CD4-positive, alpha-beta T cell treated with Interleukin-1 beta for 1 hour (primary cell): ENCODE measurements around the gene FBXO17.
A peak's percentile ranks its signal among the peaks of the same experiment; 100 is the strongest.
"Not testable (repeated sequence)": the region's sequence is repeated elsewhere in the genome, so short reads cannot be mapped to it uniquely, and the experiment has no call there.

Experiments
- DNase-seq, 2 donors: peaks; one replicate each; pipeline ENCODE4 v3.0.0-alpha.2; 2020 to 2022

The FBXO17 gene

GRCh38 chr19:38979812-38980211 is 4.3 kb upstream of the FBXO17 start:
- no peak for DNase-seq

GRCh38 chr19:38978326-38978689 is 2.8 kb upstream of the FBXO17 start:
- no peak for DNase-seq

- DNase-seq = no peak
These were observed 2.1 kb upstream of the FBXO17 start for GRCh38 chr19:38977445-38978325.

GRCh38 chr19:38975861-38976271 is 324 bp upstream of the FBXO17 start:
- no peak for DNase-seq

- DNase-seq = no peak
These were observed 823 bp downstream of the FBXO17 start for GRCh38 chr19:38974624-38975213.

- no peak for DNase-seq
These were observed 3.9 kb downstream of the FBXO17 start for GRCh38 chr19:38971672-38972071.

GRCh38 chr19:38970664-38971532 is 4.6 kb downstream of the FBXO17 start:
- no peak for DNase-seq

- DNase-seq = not testable (repeated sequence)
These were observed 9.4 kb downstream of the FBXO17 start for GRCh38 chr19:38966149-38966548.

GRCh38 chr19:38964738-38965137 is 10.8 kb downstream of the FBXO17 start:
- DNase-seq = no peak

- no peak for DNase-seq
These were observed 15.9 kb downstream of the FBXO17 start for GRCh38 chr19:38959618-38960017.

GRCh38 chr19:38958301-38958700 is 17.2 kb downstream of the FBXO17 start:
- no peak for DNase-seq

- no peak for DNase-seq
These were observed 19.3 kb downstream of the FBXO17 start for GRCh38 chr19:38956264-38956663.

- DNase-seq = no peak
These were observed 21.9 kb downstream of the FBXO17 start for GRCh38 chr19:38953677-38954076.

- DNase-seq = peak; percentile 27 to 59
These were observed 23.0 kb downstream of the FBXO17 start for GRCh38 chr19:38952395-38953165.

GRCh38 chr19:38951187-38951586 is 24.4 kb downstream of the FBXO17 start:
- no peak for DNase-seq

- peak; percentile 85 to 86 for DNase-seq
These were observed 25.8 kb downstream of the FBXO17 start for GRCh38 chr19:38949580-38950367.

- no peak for DNase-seq
These were observed 29.1 kb downstream of the FBXO17 start for GRCh38 chr19:38946229-38947010.

GRCh38 chr19:38945562-38946228 is 29.8 kb downstream of the FBXO17 start:
- no peak for DNase-seq

GRCh38 chr19:38944981-38945506 is 30.5 kb downstream of the FBXO17 start:
- no peak for DNase-seq
